HEK293 (cell line): ENCODE data around the gene SEPTIN2.

ENCODE experiments used
- CTCF ChIA-PET: fragments of 350-600 bp; formaldehyde crosslinking; extraction: SDS; loops from one replicate; lab custom pipeline; 2021; ENCODE audit warnings: antibody characterized with exemption; lab: Yijun Ruan, JAX
- POLR2A ChIA-PET: fragments of 300-600 bp; formaldehyde crosslinking; extraction: SDS; loops from one replicate; lab custom pipeline; 2020; ENCODE audit warnings: antibody characterized with exemption, inconsistent platforms; lab: Yijun Ruan, JAX
- H3K27ac ChIP-seq: fragments of 200-500 bp; sonication (Bioruptor generic); 2 replicates; pipeline ENCODE4 v1.5.1; 2014; ENCODE audit warnings: low read depth, low read length, control low read depth, inconsistent platforms; ENCODE audit errors: extremely low read depth
- H3K36me3 ChIP-seq, 2 experiments: fragments of 200-500 bp in 1 of 2; sonication (Bioruptor generic) in 1 of 2; 1 replicate in 1 of 2; 2 replicates in 1 of 2; pipeline ENCODE4 v1.5.1; 2014 to 2017; ENCODE audit warnings: inconsistent platforms in 2 of 2, low read length in 2 of 2; ENCODE audit not compliant: control insufficient read depth in 2 of 2, insufficient read depth in 1 of 2
- H3K4me1 ChIP-seq: fragments of 200-500 bp; sonication (Bioruptor generic); 2 replicates; pipeline ENCODE4 v1.5.1; 2014; ENCODE audit warnings: mild to moderate bottlenecking, low read length, inconsistent platforms; ENCODE audit not compliant: control insufficient read depth, insufficient read depth
- H3K4me3 ChIP-seq: 2 replicates; pipeline ENCODE4 v1.5.1; 2011; ENCODE audit warnings: low read depth, mild to moderate bottlenecking, control low read depth, low read length, moderate library complexity
- H3K9me3 ChIP-seq: fragments of 200-500 bp; sonication (Bioruptor generic); 2 replicates; pipeline ENCODE4 v1.5.1; 2014; ENCODE audit warnings: low read depth, low read length, inconsistent platforms; ENCODE audit not compliant: control insufficient read depth, insufficient read depth
- EGR2 ChIP-seq: fragments of 450-650 bp; formaldehyde crosslinking; IDR thresholded peaks from 2 replicates; pipeline ENCODE4 v1.5.1; 2016; ENCODE audit warnings: low read depth, missing biosample characterization, missing genetic modification characterization
- IKZF3 ChIP-seq: fragments of 450-650 bp; IDR thresholded peaks from 2 replicates; pipeline ENCODE4 v1.5.0; 2018; ENCODE audit warnings: missing biosample characterization, mild to moderate bottlenecking, missing genetic modification characterization, moderate library complexity
- ZBTB8A ChIP-seq: fragments of 450-650 bp; formaldehyde crosslinking; IDR thresholded peaks from 2 replicates; pipeline ENCODE4 v1.5.1; 2016; ENCODE audit warnings: missing biosample characterization, missing genetic modification characterization
- ZNF10 ChIP-seq: fragments of 450-650 bp; formaldehyde crosslinking; IDR thresholded peaks from 2 replicates; pipeline ENCODE4 v1.5.1; 2017; ENCODE audit warnings: missing biosample characterization, missing genetic modification characterization
- ZNF114 ChIP-seq: fragments of 450-650 bp; formaldehyde crosslinking; IDR thresholded peaks from 2 replicates; pipeline ENCODE4 v1.5.0; 2017; ENCODE audit warnings: missing biosample characterization, missing genetic modification characterization
- ZNF132 ChIP-seq: fragments of 450-650 bp; formaldehyde crosslinking; IDR thresholded peaks from 2 replicates; pipeline ENCODE4 v1.5.1; 2017; ENCODE audit warnings: missing biosample characterization, missing genetic modification characterization, borderline replicate concordance
- ZNF311 ChIP-seq: fragments of 450-650 bp; formaldehyde crosslinking; IDR thresholded peaks from 2 replicates; pipeline ENCODE4 v1.5.1; 2017; ENCODE audit warnings: missing biosample characterization, missing genetic modification characterization, borderline replicate concordance
- ZNF501 ChIP-seq: fragments of 450-650 bp; formaldehyde crosslinking; IDR thresholded peaks from 2 replicates; pipeline ENCODE4 v1.5.1; 2016; ENCODE audit warnings: missing biosample characterization, missing genetic modification characterization
- ZNF596 ChIP-seq: fragments of 450-650 bp; IDR thresholded peaks from 2 replicates; pipeline ENCODE4 v1.5.0; 2018; ENCODE audit warnings: missing biosample characterization, mild to moderate bottlenecking, missing genetic modification characterization, moderate library complexity
- ZNF600 ChIP-seq: fragments of 450-650 bp; formaldehyde crosslinking; IDR thresholded peaks from 2 replicates; pipeline ENCODE4 v1.5.1; 2016; ENCODE audit warnings: missing biosample characterization, missing genetic modification characterization
- ZNF843 ChIP-seq: fragments of 450-650 bp; formaldehyde crosslinking; IDR thresholded peaks from 2 replicates; pipeline ENCODE4 v1.5.1; 2016; ENCODE audit warnings: missing biosample characterization, missing genetic modification characterization
- TF ChIP-seq, protein P1 (sequence below): fragments of 450-650 bp; formaldehyde crosslinking; IDR thresholded peaks from 2 replicates; pipeline ENCODE4 v1.5.1; 2016; ENCODE audit warnings: missing biosample characterization, missing genetic modification characterization
- TF ChIP-seq, protein P2 (sequence below): fragments of 450-650 bp; formaldehyde crosslinking; conservative IDR thresholded peaks from 2 replicates; pipeline ENCODE4 v1.5.1; 2016; ENCODE audit warnings: low read depth, missing biosample characterization, missing genetic modification characterization
- TF ChIP-seq, protein P3 (sequence below): fragments of 450-650 bp; formaldehyde crosslinking; IDR thresholded peaks from 2 replicates; pipeline ENCODE4 v1.5.1; 2016; ENCODE audit warnings: missing biosample characterization, missing genetic modification characterization
- TF ChIP-seq, protein P4 (sequence below): IDR thresholded peaks from 2 replicates; pipeline ENCODE4 v1.6.1; 2011; ENCODE audit warnings: mild to moderate bottlenecking, low read depth, low read length, borderline replicate concordance

The SEPTIN2 gene

DNA sequence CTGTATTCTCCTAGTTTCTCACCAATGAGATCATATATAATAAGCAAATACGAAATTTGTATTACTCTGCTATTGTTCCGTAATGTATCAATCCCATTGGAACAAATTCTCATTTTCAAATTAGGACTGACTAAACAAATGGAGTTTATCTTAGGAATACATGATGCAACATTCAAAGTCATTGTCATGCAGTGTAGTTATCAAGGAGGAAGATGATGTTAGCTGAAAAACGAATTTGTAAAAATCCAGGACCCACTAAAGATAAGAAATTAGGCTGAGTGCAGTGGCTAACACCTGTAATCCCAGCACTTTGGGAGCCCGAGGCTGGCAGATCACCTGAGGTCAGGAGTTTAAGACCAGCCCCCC, 14.9 kb downstream of the SEPTIN2 start:
- H3K9me3 ChIP-seq, result no peaks in the 10 kb centered on the region
- H3K4me3 ChIP-seq, result no peak overlapping the region
- POLR2A ChIA-PET, result interaction anchor here (1.1 kb wide), 1 partner anchor 28 kb away, joined by 3 read pairs; no protein-coding TSS in a partner anchor
- H3K4me1 ChIP-seq, result no peaks in the 10 kb centered on the region
- CTCF ChIA-PET, result interaction anchor here (0.6 kb wide), 2 partner anchors 9 to 226 kb away, joined by 3 read pairs; no protein-coding TSS in a partner anchor
- H3K27ac ChIP-seq, result no peak overlapping the region
- TF ChIP-seq IKZF3 (tag by site-specific recombination), result no peak
- TF ChIP-seq, protein P1, sequence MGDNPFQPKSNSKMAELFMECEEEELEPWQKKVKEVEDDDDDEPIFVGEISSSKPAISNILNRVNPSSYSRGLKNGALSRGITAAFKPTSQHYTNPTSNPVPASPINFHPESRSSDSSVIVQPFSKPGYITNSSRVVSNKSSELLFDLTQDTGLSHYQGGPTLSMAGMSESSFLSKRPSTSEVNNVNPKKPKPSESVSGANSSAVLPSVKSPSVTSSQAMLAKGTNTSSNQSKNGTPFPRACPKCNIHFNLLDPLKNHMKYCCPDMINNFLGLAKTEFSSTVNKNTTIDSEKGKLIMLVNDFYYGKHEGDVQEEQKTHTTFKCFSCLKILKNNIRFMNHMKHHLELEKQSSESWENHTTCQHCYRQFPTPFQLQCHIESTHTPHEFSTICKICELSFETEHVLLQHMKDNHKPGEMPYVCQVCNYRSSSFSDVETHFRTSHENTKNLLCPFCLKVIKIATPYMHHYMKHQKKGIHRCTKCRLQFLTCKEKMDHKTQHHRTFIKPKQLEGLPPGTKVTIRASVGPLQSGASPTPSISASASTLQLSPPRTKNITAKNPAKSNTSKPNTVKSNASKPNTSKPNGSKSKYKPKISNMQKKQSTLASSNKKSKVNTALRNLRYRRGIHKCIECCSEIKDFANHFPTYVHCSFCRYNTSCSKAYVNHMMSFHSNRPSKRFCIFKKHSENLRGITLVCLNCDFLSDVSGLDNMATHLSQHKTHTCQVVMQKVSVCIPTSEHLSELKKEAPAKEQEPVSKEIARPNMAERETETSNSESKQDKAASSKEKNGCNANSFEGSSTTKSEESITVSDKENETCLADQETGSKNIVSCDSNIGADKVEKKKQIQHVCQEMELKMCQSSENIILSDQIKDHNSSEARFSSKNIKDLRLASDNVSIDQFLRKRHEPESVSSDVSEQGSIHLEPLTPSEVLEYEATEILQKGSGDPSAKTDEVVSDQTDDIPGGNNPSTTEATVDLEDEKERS (tag by site-specific recombination), result no peak
- no peak for TF ChIP-seq ZNF114
- no peak for TF ChIP-seq ZBTB8A
- TF ChIP-seq, protein P2, sequence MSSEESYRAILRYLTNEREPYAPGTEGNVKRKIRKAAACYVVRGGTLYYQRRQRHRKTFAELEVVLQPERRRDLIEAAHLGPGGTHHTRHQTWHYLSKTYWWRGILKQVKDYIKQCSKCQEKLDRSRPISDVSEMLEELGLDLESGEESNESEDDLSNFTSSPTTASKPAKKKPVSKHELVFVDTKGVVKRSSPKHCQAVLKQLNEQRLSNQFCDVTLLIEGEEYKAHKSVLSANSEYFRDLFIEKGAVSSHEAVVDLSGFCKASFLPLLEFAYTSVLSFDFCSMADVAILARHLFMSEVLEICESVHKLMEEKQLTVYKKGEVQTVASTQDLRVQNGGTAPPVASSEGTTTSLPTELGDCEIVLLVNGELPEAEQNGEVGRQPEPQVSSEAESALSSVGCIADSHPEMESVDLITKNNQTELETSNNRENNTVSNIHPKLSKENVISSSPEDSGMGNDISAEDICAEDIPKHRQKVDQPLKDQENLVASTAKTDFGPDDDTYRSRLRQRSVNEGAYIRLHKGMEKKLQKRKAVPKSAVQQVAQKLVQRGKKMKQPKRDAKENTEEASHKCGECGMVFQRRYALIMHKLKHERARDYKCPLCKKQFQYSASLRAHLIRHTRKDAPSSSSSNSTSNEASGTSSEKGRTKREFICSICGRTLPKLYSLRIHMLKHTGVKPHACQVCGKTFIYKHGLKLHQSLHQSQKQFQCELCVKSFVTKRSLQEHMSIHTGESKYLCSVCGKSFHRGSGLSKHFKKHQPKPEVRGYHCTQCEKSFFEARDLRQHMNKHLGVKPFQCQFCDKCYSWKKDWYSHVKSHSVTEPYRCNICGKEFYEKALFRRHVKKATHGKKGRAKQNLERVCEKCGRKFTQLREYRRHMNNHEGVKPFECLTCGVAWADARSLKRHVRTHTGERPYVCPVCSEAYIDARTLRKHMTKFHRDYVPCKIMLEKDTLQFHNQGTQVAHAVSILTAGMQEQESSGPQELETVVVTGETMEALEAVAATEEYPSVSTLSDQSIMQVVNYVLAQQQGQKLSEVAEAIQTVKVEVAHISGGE (tag by site-specific recombination), result no peak
- no peak for TF ChIP-seq EGR2 (tag by site-specific recombination)
- TF ChIP-seq ZNF311 (tag by site-specific recombination), result no peak
- TF ChIP-seq ZNF843 (tag by site-specific recombination), result no peak
- TF ChIP-seq ZNF596, result no peak
- TF ChIP-seq, protein P3, sequence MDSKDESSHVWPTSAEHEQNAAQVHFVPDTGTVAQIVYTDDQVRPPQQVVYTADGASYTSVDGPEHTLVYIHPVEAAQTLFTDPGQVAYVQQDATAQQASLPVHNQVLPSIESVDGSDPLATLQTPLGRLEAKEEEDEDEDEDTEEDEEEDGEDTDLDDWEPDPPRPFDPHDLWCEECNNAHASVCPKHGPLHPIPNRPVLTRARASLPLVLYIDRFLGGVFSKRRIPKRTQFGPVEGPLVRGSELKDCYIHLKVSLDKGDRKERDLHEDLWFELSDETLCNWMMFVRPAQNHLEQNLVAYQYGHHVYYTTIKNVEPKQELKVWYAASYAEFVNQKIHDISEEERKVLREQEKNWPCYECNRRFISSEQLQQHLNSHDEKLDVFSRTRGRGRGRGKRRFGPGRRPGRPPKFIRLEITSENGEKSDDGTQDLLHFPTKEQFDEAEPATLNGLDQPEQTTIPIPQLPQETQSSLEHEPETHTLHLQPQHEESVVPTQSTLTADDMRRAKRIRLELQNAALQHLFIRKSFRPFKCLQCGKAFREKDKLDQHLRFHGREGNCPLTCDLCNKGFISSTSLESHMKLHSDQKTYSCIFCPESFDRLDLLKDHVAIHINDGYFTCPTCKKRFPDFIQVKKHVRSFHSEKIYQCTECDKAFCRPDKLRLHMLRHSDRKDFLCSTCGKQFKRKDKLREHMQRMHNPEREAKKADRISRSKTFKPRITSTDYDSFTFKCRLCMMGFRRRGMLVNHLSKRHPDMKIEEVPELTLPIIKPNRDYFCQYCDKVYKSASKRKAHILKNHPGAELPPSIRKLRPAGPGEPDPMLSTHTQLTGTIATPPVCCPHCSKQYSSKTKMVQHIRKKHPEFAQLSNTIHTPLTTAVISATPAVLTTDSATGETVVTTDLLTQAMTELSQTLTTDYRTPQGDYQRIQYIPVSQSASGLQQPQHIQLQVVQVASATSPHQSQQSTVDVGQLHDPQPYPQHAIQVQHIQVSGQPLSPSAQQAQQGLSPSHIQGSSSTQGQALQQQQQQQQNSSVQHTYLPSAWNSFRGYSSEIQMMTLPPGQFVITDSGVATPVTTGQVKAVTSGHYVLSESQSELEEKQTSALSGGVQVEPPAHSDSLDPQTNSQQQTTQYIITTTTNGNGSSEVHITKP, result no peak
- no peak for TF ChIP-seq ZNF600 (tag by site-specific recombination)
- TF ChIP-seq, protein P4, sequence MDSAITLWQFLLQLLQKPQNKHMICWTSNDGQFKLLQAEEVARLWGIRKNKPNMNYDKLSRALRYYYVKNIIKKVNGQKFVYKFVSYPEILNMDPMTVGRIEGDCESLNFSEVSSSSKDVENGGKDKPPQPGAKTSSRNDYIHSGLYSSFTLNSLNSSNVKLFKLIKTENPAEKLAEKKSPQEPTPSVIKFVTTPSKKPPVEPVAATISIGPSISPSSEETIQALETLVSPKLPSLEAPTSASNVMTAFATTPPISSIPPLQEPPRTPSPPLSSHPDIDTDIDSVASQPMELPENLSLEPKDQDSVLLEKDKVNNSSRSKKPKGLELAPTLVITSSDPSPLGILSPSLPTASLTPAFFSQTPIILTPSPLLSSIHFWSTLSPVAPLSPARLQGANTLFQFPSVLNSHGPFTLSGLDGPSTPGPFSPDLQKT, result no peak
- no peak for TF ChIP-seq ZNF10
- TF ChIP-seq ZNF132 (tag by site-specific recombination), result no peak
- no peak for TF ChIP-seq ZNF501 (tag by site-specific recombination)
- H3K36me3 ChIP-seq, result peaks cover 41 to 72% of the 10 kb centered on the region in 2 experiments
